VCaP (cell line): Measurements from ENCODE around the gene TECR.
A peak's percentile ranks its signal among the peaks of the same experiment; 100 is the strongest.

Source experiments
- H3K27ac ChIP-seq: fragments of 450-650 bp; 2 replicates; pipeline ENCODE4 v1.5.1; 2017
- CTCF ChIP-seq: fragments of 450-650 bp; conservative IDR thresholded peaks from 2 replicates; pipeline ENCODE4 v1.5.1; 2017; ENCODE audit warnings: mild to moderate bottlenecking, moderate library complexity

Gene TECR

GRCh38 chr19:14494411-14494810 is 35.0 kb upstream of the TECR start:
- TF ChIP-seq CTCF = no peak
- peak overlapping the region; percentile 85; the same call in 1 of the 2 replicates for H3K27ac ChIP-seq

- TF ChIP-seq CTCF = no peak
- H3K27ac ChIP-seq = peak overlapping the region; percentile 85
These were observed 34.3 kb upstream of the TECR start for GRCh38 chr19:14494910-14495671.

DNA sequence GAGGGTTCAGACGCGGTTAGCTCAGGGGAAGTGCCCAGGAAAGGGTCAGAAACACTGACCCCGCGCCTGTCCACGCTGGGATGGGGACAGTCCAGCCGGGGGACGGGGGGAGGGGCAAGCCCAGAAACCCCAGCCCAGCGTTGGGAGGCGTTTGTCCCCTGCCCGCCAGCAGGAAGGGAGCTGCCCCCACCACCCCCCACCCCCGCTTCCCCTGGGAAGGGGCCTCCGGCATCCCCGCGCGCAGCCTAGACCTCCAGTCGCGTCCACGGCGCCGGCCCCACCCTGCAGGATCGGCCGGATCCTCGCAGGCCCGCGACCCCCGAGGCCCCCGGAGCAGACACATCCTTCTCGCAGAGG is 33.7 kb upstream of the TECR start:
- TF ChIP-seq CTCF = no peak
- H3K27ac ChIP-seq = peak overlapping the region; percentile 85

DNA sequence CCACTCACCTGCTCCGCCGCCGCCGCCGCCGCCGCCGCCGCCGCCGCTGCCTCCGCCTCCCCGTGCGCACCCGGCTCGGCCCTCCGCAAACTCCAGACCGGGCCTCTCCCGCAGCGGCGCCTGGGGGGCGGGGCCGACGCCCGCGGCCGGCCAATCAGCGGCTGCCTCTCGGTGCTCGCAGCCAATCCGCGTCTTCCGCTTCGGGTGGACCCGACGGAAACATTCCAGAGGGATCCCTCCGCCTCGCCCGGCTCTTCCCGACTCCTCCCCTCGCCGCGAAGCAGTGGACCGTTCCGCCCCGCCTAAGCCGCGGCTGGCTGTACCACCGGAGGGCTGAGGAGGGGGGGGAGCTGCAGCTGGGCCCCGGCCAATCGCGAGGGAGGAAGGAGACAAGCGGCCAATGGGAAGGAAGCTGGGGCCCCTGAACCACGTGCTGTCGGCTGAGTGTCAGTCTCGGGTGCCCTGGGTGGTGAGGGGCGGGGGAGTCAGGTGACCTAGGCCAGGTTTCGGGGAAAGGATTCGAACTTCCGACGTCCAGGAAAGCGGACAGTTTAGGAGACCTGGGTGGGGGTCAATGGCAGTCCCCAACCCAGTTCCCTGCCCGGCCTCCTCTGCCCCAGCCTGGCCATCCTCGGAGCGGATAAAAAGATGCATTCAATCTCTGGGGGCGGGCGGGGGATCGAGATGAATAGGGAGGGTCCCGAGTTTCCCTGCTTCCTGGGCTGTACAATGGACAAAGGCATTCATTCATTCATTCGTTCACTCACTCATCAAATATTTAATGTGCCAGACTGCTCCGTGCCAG is 33.2 kb upstream of the TECR start, which contains the start of gene GIPC1:
Gene GIPC1 (minus strand): TSS at position 99 of the 805 bp plus-strand sequence. CDS start 13,151 bp downstream, outside the sequence.
- H3K27ac ChIP-seq = peak within 1 kb of the TSS; percentile 85
- TF ChIP-seq CTCF = no peak

DNA sequence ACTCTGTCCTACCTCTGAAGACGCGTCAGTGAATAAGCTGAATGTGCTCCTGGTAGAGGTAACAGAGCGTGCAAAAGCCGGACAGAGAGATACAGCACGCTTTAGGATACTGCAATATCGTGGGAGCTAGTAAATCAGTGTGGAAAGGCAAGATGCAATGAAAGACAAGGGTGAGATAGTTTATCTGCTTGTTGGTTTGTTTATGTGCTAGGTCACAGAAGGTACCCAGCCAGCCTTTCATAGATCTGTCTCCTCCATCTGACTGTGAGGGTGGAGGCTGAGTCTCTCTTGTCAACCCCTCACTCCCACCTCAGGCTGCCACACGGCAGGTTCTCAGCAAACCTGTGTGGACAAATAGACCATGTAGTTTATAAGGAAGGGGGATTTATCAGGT is 32.6 kb upstream of the TECR start:
- H3K27ac ChIP-seq = peak overlapping the region; percentile 85

GRCh38 chr19:14497228-14497921 is 32.0 kb upstream of the TECR start:
- peak overlapping the region; percentile 85 for H3K27ac ChIP-seq
- no peak for TF ChIP-seq CTCF

More for the DNA sequence above, 32.6 kb upstream of the TECR start:
- TF ChIP-seq CTCF = no peak
